Lung (tissue), 12 donors: ENCODE measurements around the gene FGD5. TPM values are rescaled to one million over a fixed set of nuclear protein-coding genes. Genes with fewer than 3 reads are reported as not detected.

Experiments
- ATAC-seq: fragments of 200-7000 bp; cut with Tn5 transposase; one replicate; pipeline ENCODE4 v1.9.1; 2020; ENCODE audit warnings: moderate number of reproducible peaks; ENCODE audit not compliant: insufficient read depth, low FRiP score
- DNase-seq, 3 donors: peaks; one replicate each; pipeline ENCODE4 v3.0.0-alpha.2; 2013 to 2017
- H3K27ac ChIP-seq, 2 donors: one replicate each; pipeline ENCODE4 v1.5.1; 2013; ENCODE audit warnings: mild to moderate bottlenecking in 2 of 2, moderate library complexity in 2 of 2, control low read depth in 1 of 2, inconsistent platforms in 1 of 2, low read depth in 1 of 2, low read length in 1 of 2
- H3K27me3 ChIP-seq, 3 donors: one replicate each; pipeline ENCODE4 v1.5.1; 2013; ENCODE audit warnings: low read length in 2 of 3; ENCODE audit not compliant: control insufficient read depth in 3 of 3, insufficient read depth in 3 of 3
- H3K36me3 ChIP-seq, 4 donors: one replicate each; pipeline ENCODE4 v1.5.1; 2013; ENCODE audit warnings: low read length in 4 of 4, mild to moderate bottlenecking in 1 of 4, moderate library complexity in 1 of 4; ENCODE audit not compliant: control insufficient read depth in 4 of 4, insufficient read depth in 4 of 4
- H3K4me1 ChIP-seq, 5 donors: one replicate each; pipeline ENCODE4 v1.5.1; 2013; ENCODE audit warnings: low read length in 5 of 5, mild to moderate bottlenecking in 2 of 5, moderate library complexity in 1 of 5; ENCODE audit not compliant: control insufficient read depth in 5 of 5, insufficient read depth in 5 of 5
- H3K4me3 ChIP-seq: one replicate; pipeline ENCODE4 v1.5.1; 2013; ENCODE audit warnings: mild to moderate bottlenecking, control low read depth, moderate library complexity
- H3K9ac ChIP-seq, 2 donors: one replicate each; pipeline ENCODE4 v1.5.1; 2013; ENCODE audit warnings: low read length in 2 of 2, control low read depth in 1 of 2; ENCODE audit not compliant: insufficient read depth in 1 of 2
- H3K9me3 ChIP-seq, 4 donors: one replicate each; pipeline ENCODE4 v1.5.1; 2013; ENCODE audit warnings: low read length in 3 of 4, mild to moderate bottlenecking in 1 of 4, moderate library complexity in 1 of 4; ENCODE audit not compliant: control insufficient read depth in 4 of 4, insufficient read depth in 3 of 4
- CTCF ChIP-seq: IDR thresholded peaks from 2 replicates; pipeline ENCODE4 v1.5.1; 2012; ENCODE audit warnings: mild to moderate bottlenecking; ENCODE audit errors: control extremely low read depth, extremely low read depth
- WGBS, 2 donors: extraction: QIAGEN DNeasy Blood & Tissue Kit; methylation state at CpG; one replicate each; pipeline ENCODE4 v1.1.7; 2013; 5-methylcytosine and 5-hydroxymethylcytosine counted together
- polyA plus RNA-seq, 2 donors: library from polyadenylated mRNA; stranded (reverse); fragments of 200-250 nt; gene quantifications; one replicate each; pipeline ENCODE4 v1.2.1, GENCODE V29; 2013
- total RNA-seq, 2 donors: library from RNA; depleted of rRNA in 1 of 2; stranded (reverse); fragments of >200 nt in 1 of 2; gene quantifications; one replicate each; pipeline ENCODE4 v1.2.1, GENCODE V29; 2014 to 2021
- donor health status: control.
- donor health status: control.
- donor health status: Bipolar disorder and iron deficiency.
- donor health status: healthy.
- donor health status: DM: yes; HTN: yes; CAD: no.

The FGD5 gene
- total and polyA plus RNA-seq, 4 donors, result 14.6 to 58.5 (median 32.2) TPM

- no peak overlapping the region for H3K9ac ChIP-seq
- DNase-seq (peak in 1 of 3 donors; percentile 8), ATAC-seq (no peak)
- WGBS, 2 donors, result 76 to 83% methylated on average over 17 of the region's 17 CpGs
- H3K36me3 ChIP-seq, result peaks cover 0 to 9% (median 4%) of the 10 kb centered on the region in 4 donors
- no peaks in the 10 kb centered on the region for H3K27me3 ChIP-seq
- H3K9me3 ChIP-seq, result peaks cover 0 to 2% (median 0%) of the 10 kb centered on the region in 4 donors
- H3K4me1 ChIP-seq, result peaks cover 0 to 22% (median 17%) of the 10 kb centered on the region in 5 donors
- no peak for TF ChIP-seq CTCF
- H3K27ac ChIP-seq, result peak overlapping the region in 1 of 2 donors; percentile 47
- no peak overlapping the region for H3K4me3 ChIP-seq
Observed at GRCh38 chr3:14869917-14870782, 51.4 kb downstream of the FGD5 start.

- no peak for TF ChIP-seq CTCF
- peaks cover 0 to 2% (median 0%) of the 10 kb centered on the region in 4 donors for H3K9me3 ChIP-seq
- DNase-seq (peak in 1 of 3 donors; percentile 2), ATAC-seq (no peak)
- H3K9ac ChIP-seq, result no peak overlapping the region
- 74 to 79% methylated on average over 4 of the region's 4 CpGs for WGBS, 2 donors
- peaks cover 0 to 23% (median 17%) of the 10 kb centered on the region in 5 donors for H3K4me1 ChIP-seq
- H3K4me3 ChIP-seq, result no peak overlapping the region
- peak overlapping the region in 1 of 2 donors; percentile 49 for H3K27ac ChIP-seq
- H3K27me3 ChIP-seq, result no peaks in the 10 kb centered on the region
- peaks cover 0 to 5% (median 2%) of the 10 kb centered on the region in 4 donors for H3K36me3 ChIP-seq
Observed at GRCh38 chr3:14870783-14871060, 52.0 kb downstream of the FGD5 start.

- Histone ChIP-seq H3K27me3 (no peaks in the 10 kb centered on the region), H3K4me1 (peaks cover 0 to 26% (median 17%) of the 10 kb centered on the region in 5 donors), H3K9ac (no peak overlapping the region), H3K9me3 (peaks cover 0 to 2% (median 0%) of the 10 kb centered on the region in 4 donors), H3K4me3 (no peak overlapping the region), H3K36me3 (peaks cover 0 to 4% (median 2%) of the 10 kb centered on the region in 4 donors), H3K27ac (peak overlapping the region in 1 of 2 donors; percentile 48)
- 65 to 80% methylated on average over 10 of the region's 10 CpGs for WGBS, 2 donors
- ATAC-seq (no peak), DNase-seq (peak in 1 of 3 donors; percentile 16)
- TF ChIP-seq CTCF, result no peak
Observed at GRCh38 chr3:14871456-14872200, 52.9 kb downstream of the FGD5 start.
